ENCODE data around the gene GPC5. TPM values are rescaled to one million over a fixed set of nuclear protein-coding genes. Genes with fewer than 3 reads are reported as not detected.
"Not testable (repeated sequence)": the region's sequence is repeated elsewhere in the genome, so short reads cannot be mapped to it uniquely, and the experiment has no call there.

Gene GPC5
- total RNA-seq, 1 donor, result not detected

GRCh38 chr13:92491839-92492238, 1093.4 kb downstream of the GPC5 start:
- H3K4me3 ChIP-seq (ENCODE audit: low read depth, low read length), result no peak overlapping the region
- TF ChIP-seq CTCF (IDR thresholded peaks at IDR 0.05; ENCODE audit: insufficient read depth, low read depth, low read length), result no peak
- DNase-seq (ENCODE audit: low read depth), result no peak

DNA sequence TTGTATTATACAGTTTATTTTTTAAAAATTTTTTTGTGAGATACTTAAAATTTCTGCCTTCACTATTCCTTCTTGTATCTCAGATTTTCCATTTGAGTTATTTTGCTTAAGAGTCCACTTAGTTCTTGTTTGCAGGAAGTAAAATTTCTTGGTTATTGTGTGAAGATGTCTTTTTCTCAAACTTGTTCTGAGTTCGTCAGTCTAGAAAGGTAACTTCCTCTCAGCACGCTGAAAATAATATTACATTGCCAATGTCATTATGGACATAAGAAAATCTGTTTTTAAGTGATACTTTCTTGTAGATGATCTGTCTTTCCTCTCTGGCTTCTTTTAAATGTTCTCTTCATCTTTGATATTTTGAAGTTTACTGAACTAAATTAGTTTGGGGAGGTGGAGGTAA, 1096.5 kb downstream of the GPC5 start:
- DNase-seq (ENCODE audit: low read depth), result no peak
- TF ChIP-seq CTCF (IDR thresholded peaks at IDR 0.05; ENCODE audit: insufficient read depth, low read depth, low read length), result no peak

DNA sequence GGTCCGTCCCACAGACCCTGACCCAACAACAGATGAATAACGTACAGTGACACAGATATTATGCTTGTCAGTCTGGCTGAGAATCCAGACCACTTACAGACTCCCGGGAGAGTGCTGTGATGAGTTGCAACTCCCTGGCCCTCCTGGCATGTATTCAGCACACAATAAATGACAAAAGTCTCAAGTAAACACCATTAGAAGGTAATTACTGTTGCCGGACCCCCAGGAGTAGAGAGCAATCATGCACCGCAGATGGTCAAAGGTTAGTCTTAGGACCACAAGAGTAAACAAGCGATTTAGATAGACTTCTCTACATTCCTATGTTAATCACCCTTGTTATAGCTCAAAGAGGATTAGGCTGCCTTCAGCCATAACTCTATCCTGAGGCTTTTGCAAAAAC, 1101.8 kb downstream of the GPC5 start:
- TF ChIP-seq CTCF (IDR thresholded peaks at IDR 0.05; ENCODE audit: insufficient read depth, low read depth, low read length), result no peak
- no peak overlapping the region for H3K4me3 ChIP-seq (ENCODE audit: low read depth, low read length)
- DNase-seq (ENCODE audit: low read depth), result no peak

More for the DNA sequence above, 1096.5 kb downstream of the GPC5 start:
- no peak overlapping the region for H3K4me3 ChIP-seq (ENCODE audit: low read depth, low read length)

- no peak for TF ChIP-seq CTCF (IDR thresholded peaks at IDR 0.05; ENCODE audit: insufficient read depth, low read depth, low read length)
- H3K4me3 ChIP-seq (ENCODE audit: low read depth, low read length), result no peak overlapping the region
- DNase-seq (ENCODE audit: low read depth), result no peak
Observed at GRCh38 chr13:92510416-92510815, 1112.0 kb downstream of the GPC5 start.

DNA sequence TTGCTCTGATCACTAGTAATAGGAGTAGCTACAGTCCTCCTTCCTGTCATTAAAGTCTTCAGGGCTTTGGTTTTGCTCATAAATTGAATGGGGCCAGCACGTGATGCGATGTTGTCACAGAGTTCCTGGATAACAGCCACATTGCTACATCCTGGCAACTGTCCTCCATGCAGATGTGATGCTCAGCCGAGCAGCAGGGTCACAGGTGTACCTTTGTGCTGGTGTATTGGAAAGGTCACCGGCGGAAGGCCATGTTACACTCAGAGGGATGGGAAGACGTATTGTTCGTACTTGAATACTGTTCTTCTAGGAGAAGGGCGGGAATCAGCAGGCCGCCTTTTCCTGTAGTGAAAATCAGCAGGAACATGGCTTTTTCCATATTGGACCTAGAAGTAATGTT, 1114.4 kb downstream of the GPC5 start:
- DNase-seq (ENCODE audit: low read depth), result no peak
- H3K4me3 ChIP-seq (ENCODE audit: low read depth, low read length), result no peak overlapping the region
- no peak for TF ChIP-seq CTCF (IDR thresholded peaks at IDR 0.05; ENCODE audit: insufficient read depth, low read depth, low read length)

DNA sequence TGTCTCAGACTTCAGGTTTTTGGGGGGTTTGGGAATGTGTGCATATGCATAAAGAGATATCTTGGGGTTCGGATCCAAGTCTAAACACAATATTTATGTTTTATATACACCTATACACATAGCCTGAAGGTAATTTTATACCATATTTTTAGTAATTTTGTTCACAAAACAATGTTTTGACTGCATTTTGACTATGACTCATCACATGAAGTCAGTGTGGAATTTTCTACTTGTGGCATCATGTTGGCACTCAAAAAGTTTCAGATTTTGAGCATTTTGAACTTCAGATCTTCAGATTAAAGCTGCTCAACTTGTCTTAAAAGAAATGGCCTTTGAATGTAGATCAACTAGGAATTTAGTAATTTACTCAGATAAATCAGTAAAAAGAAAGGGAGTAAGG, 1115.3 kb downstream of the GPC5 start:
- no peak for TF ChIP-seq CTCF (IDR thresholded peaks at IDR 0.05; ENCODE audit: insufficient read depth, low read depth, low read length)
- no peak for DNase-seq (ENCODE audit: low read depth)
- H3K4me3 ChIP-seq (ENCODE audit: low read depth, low read length), result no peak overlapping the region

DNA sequence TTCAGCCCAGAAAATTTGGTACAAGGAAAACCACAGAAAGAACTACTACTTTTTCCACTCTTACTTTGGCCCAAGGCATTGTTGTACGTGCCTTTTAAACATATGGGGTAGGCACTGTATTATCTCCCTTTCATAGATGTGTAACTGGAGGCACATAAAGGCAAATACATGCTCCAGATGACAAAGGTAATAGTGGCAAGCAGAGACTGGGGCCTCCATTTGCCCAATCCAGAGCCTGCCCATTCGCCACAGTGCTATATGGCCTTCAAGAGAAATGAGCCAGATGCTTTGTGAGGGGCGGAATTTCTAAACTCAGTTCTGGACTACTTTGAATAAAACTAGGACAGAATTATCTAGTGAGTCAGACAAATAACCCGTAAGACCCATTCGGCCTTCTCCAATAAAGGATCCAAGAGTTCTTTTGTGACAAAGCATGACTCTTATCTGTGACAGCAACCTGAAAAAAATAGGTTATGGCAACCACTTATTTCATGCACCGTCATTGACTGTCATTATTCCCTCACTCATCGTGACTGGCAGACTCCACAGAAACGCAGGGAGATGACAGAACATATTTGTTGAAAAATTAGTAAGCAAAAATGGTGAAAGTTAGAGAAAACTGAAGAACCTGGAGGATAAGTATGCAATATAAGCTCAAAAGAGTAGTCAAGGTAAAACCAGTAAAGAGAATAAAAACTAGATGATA, 1116.2 kb downstream of the GPC5 start:
- no peak overlapping the region for H3K4me3 ChIP-seq (ENCODE audit: low read depth, low read length)
- TF ChIP-seq CTCF (IDR thresholded peaks at IDR 0.05; ENCODE audit: insufficient read depth, low read depth, low read length), result no peak
- no peak for DNase-seq (ENCODE audit: low read depth)

GRCh38 chr13:92516878-92517277, 1118.5 kb downstream of the GPC5 start:
- DNase-seq (ENCODE audit: low read depth); H3K4me3 ChIP-seq (ENCODE audit: low read depth, low read length): not testable (repeated sequence)

DNA sequence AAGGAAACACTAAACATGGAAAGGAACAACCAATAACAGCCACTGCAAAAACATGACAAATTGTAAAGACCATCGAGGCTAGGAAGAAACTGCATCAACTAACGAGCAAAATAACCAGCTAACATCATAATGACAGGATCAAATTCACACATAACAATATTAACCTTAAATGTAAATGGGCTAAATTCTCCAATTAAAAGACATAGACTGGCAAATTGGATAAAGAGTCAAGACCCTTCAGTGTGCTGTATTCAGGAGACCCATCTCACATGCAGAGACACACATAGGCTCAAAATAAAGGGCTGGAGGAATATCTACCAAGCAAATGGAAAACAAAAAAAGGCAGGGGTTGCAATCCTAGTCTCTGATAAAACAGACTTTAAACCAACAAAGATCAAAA, 1120.2 kb downstream of the GPC5 start:
- not testable (repeated sequence) for H3K4me3 ChIP-seq (ENCODE audit: low read depth, low read length); DNase-seq (ENCODE audit: low read depth)
